Measurements from ENCODE around the gene POC1A. TPM values are rescaled to one million over a fixed set of nuclear protein-coding genes. Genes with fewer than 3 reads are reported as not detected.

Gene POC1A
- total and polyA plus RNA-seq, 2 of the 4 experiments (the other 2 are of a cell fraction), result 10.6 to 11.5 TPM

- H4K91ac ChIP-seq (ENCODE audit: insufficient read depth, low read depth, low read length), result no peak overlapping the region
- no peak overlapping the region for H3K14ac ChIP-seq (replicated peaks; ENCODE audit: low read depth, low read length)
- no peak overlapping the region for H2AFZ ChIP-seq (replicated peaks; ENCODE audit: low read length, poor library complexity)
- no peak overlapping the region for H2BK5ac ChIP-seq (ENCODE audit: low read depth, low read length, poor library complexity, severe bottlenecking)
- H2BK20ac ChIP-seq (ENCODE audit: low read depth, low read length), result no peak overlapping the region
- H3K4me2 ChIP-seq (ENCODE audit: low read depth, low read length), result no peak overlapping the region
- intact Hi-C loops (cut with micrococcal nuclease) (no loop called here), in situ Hi-C loops (cut with MboI; ENCODE audit: low sequenced_read_pairs) (no loop called here), dilution Hi-C loops (cut with HindIII; ENCODE audit: low sequenced_read_pairs, unreplicated experiment) (no loop called here)
- no peaks in the 10 kb centered on the region for H3K4me1 ChIP-seq (ENCODE audit: control insufficient read depth, insufficient read depth, low read length)
- H3K9me3 ChIP-seq (ENCODE audit: control insufficient read depth, insufficient read depth, low read length), result no peaks in the 10 kb centered on the region
- no peak for ATAC-seq (ENCODE audit: low read depth)
- no peak for DNase-seq
- H3K36me3 ChIP-seq (ENCODE audit: control insufficient read depth, insufficient read depth, low read length), result no peaks in the 10 kb centered on the region
- H3K27me3 ChIP-seq (ENCODE audit: control insufficient read depth, insufficient read depth, low read length), result no peaks in the 10 kb centered on the region; the same call in 1 of the 2 replicates
- H2AK9ac ChIP-seq (replicated peaks; ENCODE audit: low read depth, low read length, poor library complexity), result no peak overlapping the region
- ChIA-PET CTCF (no interaction called here), POLR2A (ENCODE audit: unreplicated experiment) (no interaction called here)
- no peak overlapping the region for H2AK5ac ChIP-seq (ENCODE audit: low read depth, low read length)
- H3K79me1 ChIP-seq (ENCODE audit: low read depth in 1 of 2, low read length in 2 of 2), result no peaks in the 10 kb centered on the region
- no peak overlapping the region for H2BK120ac ChIP-seq (ENCODE audit: low read depth, low read length)
- no peak overlapping the region for H3K18ac ChIP-seq (ENCODE audit: low read depth, low read length)
- no peak overlapping the region for H3K4ac ChIP-seq (ENCODE audit: low read depth, low read length)
- no peak overlapping the region for H3K4me3 ChIP-seq (ENCODE audit: insufficient read depth, low read depth, low read length)
- no peaks in the 10 kb centered on the region for H4K20me1 ChIP-seq (ENCODE audit: insufficient read depth, low read length)
- H4K8ac ChIP-seq (ENCODE audit: low read depth in 2 of 2, low read length in 2 of 2), result no peak overlapping the region
- H4K5ac ChIP-seq (ENCODE audit: low read depth, low read length), result no peak overlapping the region
- H3K56ac ChIP-seq (ENCODE audit: extremely low read depth, insufficient read depth, low read length), result no peak overlapping the region
- no TSS peak for BruUV-seq (replicated peaks)
- no peak overlapping the region for H3K9ac ChIP-seq (ENCODE audit: low read depth, low read length)
- no peak for TF ChIP-seq FOS (IDR thresholded peaks at IDR 0.05; ENCODE audit: low read depth, low read length)
- no peak for TF ChIP-seq POLR2A (IDR thresholded peaks at IDR 0.05; ENCODE audit: low read depth, low read length)
- TF ChIP-seq, protein P1, sequence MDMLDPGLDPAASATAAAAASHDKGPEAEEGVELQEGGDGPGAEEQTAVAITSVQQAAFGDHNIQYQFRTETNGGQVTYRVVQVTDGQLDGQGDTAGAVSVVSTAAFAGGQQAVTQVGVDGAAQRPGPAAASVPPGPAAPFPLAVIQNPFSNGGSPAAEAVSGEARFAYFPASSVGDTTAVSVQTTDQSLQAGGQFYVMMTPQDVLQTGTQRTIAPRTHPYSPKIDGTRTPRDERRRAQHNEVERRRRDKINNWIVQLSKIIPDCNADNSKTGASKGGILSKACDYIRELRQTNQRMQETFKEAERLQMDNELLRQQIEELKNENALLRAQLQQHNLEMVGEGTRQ (IDR thresholded peaks at IDR 0.05; ENCODE audit: low read depth, low read length), result no peak
- no peak for TF ChIP-seq ELK1 (IDR thresholded peaks at IDR 0.05; ENCODE audit: borderline replicate concordance, low read depth, low read length)
- no peak for TF ChIP-seq MAZ (IDR thresholded peaks at IDR 0.05; ENCODE audit: borderline replicate concordance, low read depth, low read length)
- no peak for TF ChIP-seq CHD1 (IDR thresholded peaks at IDR 0.05; ENCODE audit: low read depth, low read length)
- 78% methylated on average over 1 of the region's 3 CpGs; no CpG with 5 or more reads in 1 of the 2 experiments for WGBS, 2 experiments (ENCODE audit: extremely low coverage in 2 of 2, insufficient read length in 1 of 2)
- no peak overlapping the region for H3K23ac ChIP-seq (ENCODE audit: low read depth, low read length)
- no peaks in the 10 kb centered on the region for H3K9me1 ChIP-seq (ENCODE audit: insufficient read depth, low read length)
- H3K27ac ChIP-seq (ENCODE audit: insufficient read depth, low read length), result no peak overlapping the region
- no peak overlapping the region for H2BK15ac ChIP-seq (ENCODE audit: low read depth, low read length)
Observed at GRCh38 chr3:52034651-52035050, 119.6 kb downstream of the POC1A start.

All from IMR-90 (cell line).